ENCODE results near the gene HIVEP1.
"Not testable (repeated sequence)": the region's sequence is repeated elsewhere in the genome, so short reads cannot be mapped to it uniquely, and the experiment has no call there.

The HIVEP1 gene

DNA sequence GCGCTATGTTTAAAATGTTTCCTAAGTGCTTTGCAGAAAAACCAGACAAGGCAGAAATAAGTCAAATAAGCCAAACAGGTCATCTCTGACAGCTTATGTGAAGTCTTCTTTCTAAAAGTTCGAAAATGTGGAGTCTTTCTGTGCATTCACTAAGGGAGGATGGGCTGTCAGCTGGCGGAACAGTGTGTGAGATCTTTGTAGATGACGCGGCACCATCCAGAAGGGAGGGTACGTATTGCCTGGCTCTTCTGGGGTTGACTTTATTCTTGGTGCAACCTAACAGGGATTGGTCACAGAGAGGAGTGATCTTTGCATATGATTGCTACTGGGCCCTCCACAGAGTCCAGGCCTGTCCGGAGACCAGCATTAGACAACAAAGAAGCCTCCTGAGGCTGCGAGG is 163.5 kb downstream of the HIVEP1 start:
- H3K4me3 ChIP-seq (ENCODE audit: low read length) = no peak overlapping the region
- TF ChIP-seq, protein P1, sequence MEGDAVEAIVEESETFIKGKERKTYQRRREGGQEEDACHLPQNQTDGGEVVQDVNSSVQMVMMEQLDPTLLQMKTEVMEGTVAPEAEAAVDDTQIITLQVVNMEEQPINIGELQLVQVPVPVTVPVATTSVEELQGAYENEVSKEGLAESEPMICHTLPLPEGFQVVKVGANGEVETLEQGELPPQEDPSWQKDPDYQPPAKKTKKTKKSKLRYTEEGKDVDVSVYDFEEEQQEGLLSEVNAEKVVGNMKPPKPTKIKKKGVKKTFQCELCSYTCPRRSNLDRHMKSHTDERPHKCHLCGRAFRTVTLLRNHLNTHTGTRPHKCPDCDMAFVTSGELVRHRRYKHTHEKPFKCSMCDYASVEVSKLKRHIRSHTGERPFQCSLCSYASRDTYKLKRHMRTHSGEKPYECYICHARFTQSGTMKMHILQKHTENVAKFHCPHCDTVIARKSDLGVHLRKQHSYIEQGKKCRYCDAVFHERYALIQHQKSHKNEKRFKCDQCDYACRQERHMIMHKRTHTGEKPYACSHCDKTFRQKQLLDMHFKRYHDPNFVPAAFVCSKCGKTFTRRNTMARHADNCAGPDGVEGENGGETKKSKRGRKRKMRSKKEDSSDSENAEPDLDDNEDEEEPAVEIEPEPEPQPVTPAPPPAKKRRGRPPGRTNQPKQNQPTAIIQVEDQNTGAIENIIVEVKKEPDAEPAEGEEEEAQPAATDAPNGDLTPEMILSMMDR (conservative IDR thresholded peaks at IDR 0.05; ENCODE audit: low read length) = no peak
- no peak for DNase-seq (ENCODE audit: low read depth)

- not testable (repeated sequence) for DNase-seq (ENCODE audit: low read depth); H3K4me3 ChIP-seq (ENCODE audit: low read length)
Observed at GRCh38 chr6:12176782-12177181, 164.7 kb downstream of the HIVEP1 start.

GRCh38 chr6:12178521-12178920 is 166.4 kb downstream of the HIVEP1 start:
- no peak overlapping the region for H3K4me3 ChIP-seq (ENCODE audit: low read length)
- no peak for DNase-seq (ENCODE audit: low read depth)
- TF ChIP-seq, protein P1 (conservative IDR thresholded peaks at IDR 0.05; ENCODE audit: low read length) = no peak

DNA sequence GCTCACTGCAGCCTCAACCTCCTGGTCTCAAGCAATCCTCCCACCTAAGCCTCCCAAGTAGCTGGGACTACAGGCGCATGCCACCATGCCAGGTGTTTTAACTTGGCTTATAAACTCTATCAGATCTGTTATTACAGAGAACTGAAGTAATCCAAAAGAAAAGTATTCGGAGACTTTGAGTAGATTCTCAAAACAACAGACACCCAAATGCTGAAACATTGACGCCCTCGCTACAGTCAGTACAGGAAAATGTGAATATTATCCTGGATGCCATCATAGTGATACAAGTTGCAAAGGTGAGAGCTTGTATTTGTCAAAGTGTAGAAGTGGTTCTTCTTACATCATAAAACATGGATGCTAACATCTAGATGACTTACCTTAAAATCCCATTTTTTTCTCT is 169.4 kb downstream of the HIVEP1 start:
- no peak overlapping the region for H3K4me3 ChIP-seq (ENCODE audit: low read length)
- no peak for DNase-seq (ENCODE audit: low read depth)
- TF ChIP-seq, protein P1 (conservative IDR thresholded peaks at IDR 0.05; ENCODE audit: low read length) = no peak

DNA sequence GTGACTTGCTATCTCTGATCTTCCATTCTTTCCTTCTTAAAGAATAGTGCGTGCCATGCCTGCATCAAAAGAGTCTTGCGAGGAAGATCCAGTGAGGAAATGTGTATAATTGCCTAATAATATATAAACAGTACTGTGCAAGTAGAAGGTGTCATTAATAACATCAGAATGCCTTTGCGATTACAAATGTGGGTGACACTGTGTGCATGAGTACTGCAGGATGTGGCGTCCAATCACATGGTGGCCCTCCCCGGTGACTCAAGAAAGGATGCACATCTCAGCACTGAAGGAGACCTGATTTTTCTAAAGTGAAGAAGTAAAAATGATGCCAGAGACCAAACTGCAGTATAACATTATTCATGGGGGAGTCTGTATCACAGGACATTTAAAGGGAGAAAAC is 170.6 kb downstream of the HIVEP1 start:
- TF ChIP-seq, protein P1 (conservative IDR thresholded peaks at IDR 0.05; ENCODE audit: low read length) = no peak
- H3K4me3 ChIP-seq (ENCODE audit: low read length) = no peak overlapping the region
- DNase-seq (ENCODE audit: low read depth) = peak; percentile 35

- H3K4me3 ChIP-seq (ENCODE audit: low read length) = no peak overlapping the region
- no peak for DNase-seq (ENCODE audit: low read depth)
- TF ChIP-seq, protein P1 (conservative IDR thresholded peaks at IDR 0.05; ENCODE audit: low read length) = no peak
Observed at GRCh38 chr6:12185081-12185673, 173.1 kb downstream of the HIVEP1 start.

- no peak overlapping the region for H3K4me3 ChIP-seq (ENCODE audit: low read length)
- DNase-seq (ENCODE audit: low read depth) = no peak
- TF ChIP-seq, protein P1 (conservative IDR thresholded peaks at IDR 0.05; ENCODE audit: low read length) = no peak
Observed at GRCh38 chr6:12186528-12186927, 174.4 kb downstream of the HIVEP1 start.

DNA sequence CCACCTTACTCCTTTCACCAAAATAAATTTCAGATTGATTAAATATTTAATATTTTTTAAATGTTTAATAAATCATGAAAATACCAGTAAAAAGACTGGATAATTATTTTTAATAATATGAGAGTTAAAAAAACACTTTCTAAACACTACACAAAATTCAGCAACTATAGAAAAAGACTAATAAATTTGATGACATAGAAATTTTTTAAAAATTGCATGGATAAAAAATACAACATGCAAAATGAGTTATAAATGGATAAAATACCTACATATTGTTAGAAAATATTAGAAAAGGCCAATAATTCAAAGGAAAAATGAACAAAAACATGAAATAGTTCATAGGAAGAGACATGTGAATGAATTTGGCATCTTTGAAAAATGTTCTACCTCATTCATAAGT is 177.0 kb downstream of the HIVEP1 start:
- no peak overlapping the region for H3K4me3 ChIP-seq (ENCODE audit: low read length)
- no peak for DNase-seq (ENCODE audit: low read depth)
- TF ChIP-seq, protein P1 (conservative IDR thresholded peaks at IDR 0.05; ENCODE audit: low read length) = no peak
